Stimulated activated CD8-positive, alpha-beta memory T cell treated with anti-CD3 and anti-CD28 coated beads, Interleukin-12 subunit alpha, Interleukin-12 subunit beta, amount 100 ng/mL, for 24 hours (primary cell): ENCODE measurements around the gene KRTAP5-1.
"Not testable (repeated sequence)": the region's sequence is repeated elsewhere in the genome, so short reads cannot be mapped to it uniquely, and the experiment has no call there.

Source experiments
- DNase-seq: peaks from one replicate; pipeline ENCODE4 v3.0.0-alpha.2; 2020; ENCODE audit errors: extremely low read depth

KRTAP5-1 gene

DNA sequence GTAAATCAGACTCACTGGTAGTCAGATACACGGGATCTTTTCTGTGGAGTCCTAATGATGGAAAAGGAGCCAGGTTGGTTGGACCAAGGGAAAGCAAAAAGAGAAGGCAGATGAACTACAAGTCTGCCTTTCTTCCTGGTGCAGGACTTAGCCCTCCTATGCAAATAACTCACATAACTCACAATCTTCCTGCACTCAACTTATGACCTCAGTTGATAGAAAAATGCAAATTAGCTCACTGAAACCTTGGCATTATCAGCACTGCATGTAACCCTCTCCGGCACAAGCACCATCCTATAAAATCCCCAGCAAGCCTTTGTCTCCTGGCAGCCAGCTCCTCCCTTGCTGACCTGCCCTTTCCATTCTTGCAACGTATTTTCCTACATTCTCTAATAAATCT, 16.6 kb upstream of the KRTAP5-1 start:
- not testable (repeated sequence) for DNase-seq

DNA sequence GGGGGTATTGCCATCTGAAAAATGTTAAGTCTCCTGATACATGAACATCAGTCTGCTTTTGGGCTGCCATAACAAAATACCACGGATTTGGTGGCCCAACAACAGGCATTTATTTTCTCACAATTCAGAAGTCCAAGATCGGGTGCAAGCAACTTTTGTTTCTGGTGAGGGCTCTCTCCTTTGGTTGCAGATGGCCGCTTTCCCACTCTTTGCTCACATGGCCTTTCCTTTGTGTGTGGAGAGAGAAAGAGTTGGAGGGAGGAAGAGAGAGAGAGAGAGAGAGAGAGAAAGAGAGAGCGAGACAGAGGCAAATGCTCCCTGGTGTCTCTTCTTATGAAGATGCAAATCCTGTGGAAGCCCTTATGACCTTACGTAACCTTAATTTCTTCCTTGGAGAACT, 15.5 kb upstream of the KRTAP5-1 start:
- DNase-seq, result no peak

DNA sequence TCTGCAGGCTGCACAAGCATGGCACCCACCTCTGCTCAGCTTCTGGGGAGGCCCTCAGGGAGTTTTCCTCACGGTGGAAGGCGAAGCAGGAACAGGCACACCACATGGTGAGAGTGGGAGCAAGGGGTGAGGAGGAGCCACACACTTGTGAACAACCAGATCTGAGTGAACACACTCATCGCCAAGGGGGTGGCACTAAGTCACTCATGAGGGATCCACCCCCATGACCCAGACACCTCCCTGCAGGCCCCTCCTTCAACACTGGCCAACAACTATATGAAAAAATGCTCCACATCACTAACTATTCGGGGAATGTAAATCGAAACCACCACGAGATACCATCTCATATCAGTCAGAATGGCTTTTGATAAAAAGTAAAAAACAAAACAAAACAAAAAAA, 13.7 kb upstream of the KRTAP5-1 start:
- DNase-seq, result no peak

DNA sequence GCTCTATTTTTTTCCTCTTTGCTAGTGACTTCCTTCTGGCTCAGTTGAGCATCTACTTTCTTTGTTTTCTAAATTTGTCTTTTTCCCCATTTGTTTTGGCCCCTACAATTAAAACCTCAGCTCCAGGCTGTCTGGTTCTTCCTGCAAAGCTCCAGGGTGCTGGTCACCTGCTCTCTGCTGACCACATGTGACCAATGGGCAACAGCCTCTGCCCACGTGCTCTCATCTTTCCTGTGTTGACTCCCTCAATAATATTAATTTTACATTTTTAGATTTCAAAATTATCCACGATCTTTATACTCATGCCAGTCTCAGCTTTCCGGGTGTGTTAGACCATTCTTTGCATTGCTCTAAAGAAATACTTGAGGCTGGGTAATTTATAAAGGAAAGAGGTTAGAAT, 13.3 kb upstream of the KRTAP5-1 start:
- not testable (repeated sequence) for DNase-seq

DNA sequence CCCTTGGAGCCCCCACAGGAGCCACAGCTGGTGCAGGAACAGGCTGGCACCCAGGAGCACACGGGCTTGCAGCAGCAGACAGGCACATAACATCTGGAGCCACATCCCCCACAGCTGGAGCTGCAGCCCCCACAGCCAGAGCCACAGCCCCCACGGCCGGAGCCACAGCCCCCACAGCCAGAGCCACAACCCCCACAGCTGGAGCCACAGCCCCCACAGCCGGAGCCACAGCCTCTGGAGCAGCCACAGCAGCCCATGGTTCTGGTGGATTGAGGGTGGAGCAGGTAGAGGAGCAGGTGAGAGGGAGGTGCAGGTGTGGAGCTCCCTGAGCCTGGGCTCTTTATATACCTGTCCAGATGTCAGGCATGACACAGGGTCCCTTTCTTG, 12.9 kb upstream of the KRTAP5-1 start, which contains the start of gene KRTAP5-2:
TSS of gene KRTAP5-2 (minus strand) at position 301 of the 387 bp plus-strand sequence. CDS start at position 257, 44 bp downstream.
- DNase-seq, result no peak

DNA sequence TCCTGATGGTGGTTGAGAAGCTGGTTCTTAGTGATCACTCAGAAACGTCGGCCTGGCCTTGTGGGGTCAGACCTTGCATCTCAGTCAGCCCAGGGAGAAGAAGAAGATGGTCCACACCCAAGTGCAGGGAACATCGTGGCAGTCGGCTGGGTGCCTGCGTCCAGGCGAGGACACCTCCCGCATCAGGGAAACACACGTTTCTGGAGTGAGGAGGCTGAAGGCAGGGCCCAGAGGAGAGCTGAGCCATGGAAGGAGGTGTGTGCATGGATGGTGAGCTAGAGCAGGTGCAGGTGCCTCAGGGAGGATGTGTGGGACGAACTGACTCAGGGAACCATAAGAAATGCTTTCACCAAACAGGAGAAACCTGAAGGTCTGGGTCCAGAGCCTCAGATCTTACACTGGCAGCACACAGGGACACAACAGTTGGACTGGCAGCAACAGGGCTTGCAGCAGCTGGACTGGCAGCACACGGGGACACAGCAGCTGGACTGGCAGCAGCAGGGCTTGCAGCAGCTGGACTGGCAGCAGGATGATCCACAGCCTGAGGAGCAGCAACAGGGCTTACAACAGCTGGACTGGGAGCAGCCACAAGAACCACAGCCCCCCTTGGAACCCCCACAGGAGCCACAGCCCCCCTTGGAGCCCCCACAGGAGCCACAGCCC, 12.4 kb upstream of the KRTAP5-1 start:
- no peak for DNase-seq

DNA sequence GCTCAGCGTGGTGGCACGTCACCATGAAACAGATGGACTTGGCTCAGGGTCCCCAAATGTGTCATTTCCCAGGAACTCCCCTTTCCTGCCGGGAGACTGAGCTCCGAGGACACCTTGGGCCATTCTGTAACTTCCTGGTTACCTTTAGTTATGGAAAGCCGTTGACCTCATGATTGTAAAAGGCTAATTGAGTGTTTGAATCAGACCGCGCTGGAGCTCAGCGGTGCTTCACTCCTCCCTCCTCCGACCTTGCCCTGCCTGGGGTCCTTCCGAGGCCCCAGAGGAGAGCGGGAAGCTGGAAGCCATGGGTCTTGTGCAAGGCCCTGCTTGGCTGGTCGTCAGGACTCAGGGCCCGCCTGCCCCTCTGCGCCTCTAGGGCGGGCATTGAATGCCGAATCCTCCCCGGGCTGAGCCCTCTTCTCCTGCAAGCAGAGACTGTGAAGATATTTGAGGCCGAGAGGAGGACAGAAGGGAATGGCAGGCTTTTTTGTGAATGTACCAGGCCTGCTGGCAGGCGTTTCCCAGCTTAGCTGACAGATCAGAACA, 11.6 kb upstream of the KRTAP5-1 start:
- not testable (repeated sequence) for DNase-seq

DNA sequence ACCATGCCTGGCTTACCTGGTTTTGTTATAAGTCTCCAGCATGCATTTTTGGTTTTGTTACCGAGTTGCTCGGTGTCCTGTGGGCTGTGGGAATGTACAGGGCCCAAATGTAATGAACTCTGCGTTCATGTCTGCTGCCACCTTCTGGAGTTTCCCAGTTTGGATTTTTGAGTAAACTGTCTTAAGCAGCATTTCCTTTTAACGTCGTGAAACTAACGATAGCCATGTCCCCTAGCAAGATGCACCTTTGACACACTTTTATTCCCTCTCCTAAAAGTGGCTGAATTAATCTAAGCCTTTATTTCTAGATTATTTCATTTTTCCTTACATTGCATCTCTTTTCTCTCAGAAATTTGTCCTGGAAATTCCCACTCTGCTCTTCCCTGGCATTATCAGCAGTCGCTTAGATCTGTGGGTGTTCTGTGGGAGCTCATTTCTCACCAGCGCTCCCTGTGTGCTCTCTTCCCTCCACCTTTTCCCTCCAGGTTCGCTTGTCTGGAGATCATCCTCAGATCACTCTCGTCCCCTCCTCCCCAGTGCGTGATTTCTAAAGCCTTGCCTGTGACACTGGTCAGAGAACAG, 11.0 kb upstream of the KRTAP5-1 start:
- not testable (repeated sequence) for DNase-seq

DNA sequence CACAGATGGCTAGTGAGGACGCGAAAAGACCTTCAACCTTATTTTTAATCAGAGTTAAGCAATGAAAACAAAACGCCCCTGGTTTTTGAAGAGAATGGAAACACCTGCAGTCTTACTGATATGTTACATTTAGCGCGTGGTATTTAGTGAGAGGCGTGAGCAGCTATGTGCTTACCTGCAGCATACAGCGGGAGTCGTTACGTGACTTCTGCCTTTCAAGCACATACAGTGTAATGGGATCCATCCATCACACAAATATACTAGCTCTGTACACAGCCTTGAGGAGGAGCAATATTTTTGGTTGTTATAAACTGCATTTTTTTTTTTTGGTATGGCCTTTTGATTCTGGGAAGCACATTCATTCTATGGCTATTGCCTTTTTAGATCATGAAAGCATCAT, 7.5 kb upstream of the KRTAP5-1 start:
- no peak for DNase-seq

DNA sequence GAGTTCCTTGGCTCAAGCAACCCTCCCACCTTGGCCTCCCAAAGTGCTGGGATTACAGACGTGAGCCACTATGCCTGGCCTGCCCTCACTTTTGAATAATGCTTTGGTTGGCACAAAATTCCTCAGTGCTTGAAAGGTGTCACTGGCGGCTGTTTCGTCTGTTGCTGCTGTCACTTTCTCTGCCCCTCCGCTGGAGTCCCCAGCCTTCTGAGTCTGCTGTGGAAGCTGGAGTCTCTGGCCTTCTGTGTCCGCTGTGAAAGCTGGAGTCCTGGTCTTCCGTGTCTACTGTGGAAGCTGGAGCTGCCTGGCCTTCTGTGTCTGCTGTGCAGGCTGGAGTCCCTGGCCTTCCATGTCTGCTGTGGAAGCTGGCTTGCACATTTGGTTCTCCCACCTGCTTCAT, 4.9 kb upstream of the KRTAP5-1 start:
- DNase-seq, result no peak

DNA sequence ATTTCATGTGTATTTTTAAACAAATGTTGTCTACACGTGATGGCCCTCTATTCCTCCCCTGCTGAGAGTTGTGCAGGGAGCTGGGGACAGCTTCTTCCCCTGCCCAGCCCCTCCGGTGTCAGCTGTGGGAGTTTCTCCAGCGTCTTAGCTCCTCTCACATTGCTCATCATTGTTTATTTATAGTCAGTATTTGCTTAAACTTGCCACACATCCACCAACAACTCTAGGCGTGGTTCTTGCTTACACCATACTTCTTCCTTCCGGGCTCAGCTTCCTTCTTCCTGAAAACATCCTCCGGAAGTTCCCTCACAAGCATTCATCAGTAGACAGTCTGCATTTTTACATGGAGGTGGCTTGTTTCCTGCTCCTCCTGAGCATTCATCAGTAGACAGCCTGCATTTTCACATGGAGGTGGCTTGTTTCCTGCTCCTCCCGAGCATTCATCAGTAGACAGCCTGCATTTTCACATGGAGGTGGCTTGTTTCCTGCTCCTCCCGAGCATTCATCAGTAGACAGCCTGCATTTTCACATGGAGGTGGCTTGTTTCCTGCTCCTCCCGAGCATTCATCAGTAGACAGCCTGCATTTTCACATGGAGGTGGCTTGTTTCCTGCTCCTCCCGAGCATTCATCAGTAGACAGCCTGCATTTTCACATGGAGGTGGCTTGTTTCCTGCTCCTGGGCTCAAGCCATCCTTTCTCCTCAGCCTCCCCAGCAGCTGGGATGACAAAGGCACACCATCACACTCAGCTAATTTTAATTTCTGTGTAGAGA, 4.3 kb upstream of the KRTAP5-1 start:
- DNase-seq, result not testable (repeated sequence)

DNA sequence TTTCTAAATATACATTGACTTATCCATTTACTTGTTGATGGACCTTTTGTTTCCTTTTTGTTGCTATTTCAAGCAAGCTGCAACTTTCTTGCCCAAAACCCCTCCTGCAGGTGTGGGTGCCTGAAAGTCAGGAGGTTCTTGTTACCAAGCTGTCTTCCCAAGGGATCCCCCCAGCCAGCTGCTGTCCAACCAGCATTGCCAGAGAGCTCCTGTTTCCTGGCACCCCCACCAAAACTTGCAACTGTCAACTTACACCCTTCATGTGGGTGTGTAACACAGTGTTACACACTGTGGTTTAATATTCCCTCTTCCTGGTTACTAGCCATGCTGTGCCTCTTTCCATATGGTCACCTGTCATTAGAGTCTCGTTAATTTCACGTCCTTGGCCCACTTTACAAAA, 1.6 kb upstream of the KRTAP5-1 start:
- DNase-seq, result no peak

DNA sequence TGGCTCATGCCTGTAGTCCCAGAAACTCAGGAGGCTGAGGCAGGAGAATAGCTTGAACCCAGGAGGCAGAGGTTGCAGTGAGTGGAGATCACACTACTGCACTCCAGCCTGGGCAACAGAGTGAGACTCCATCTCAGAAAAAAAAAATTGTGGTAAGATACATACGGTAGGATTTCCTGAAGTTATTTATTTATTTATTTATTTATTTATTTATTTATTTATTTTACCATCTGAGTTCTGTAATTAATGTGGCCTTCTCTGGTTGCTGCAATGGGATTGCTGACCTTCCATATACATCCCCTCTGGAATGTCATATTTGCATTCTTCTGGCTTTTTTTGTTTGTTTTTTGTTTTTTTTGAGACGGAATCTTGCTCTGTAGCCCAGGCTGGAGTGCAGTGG, 2.2 kb downstream of the KRTAP5-1 start:
- not testable (repeated sequence) for DNase-seq

DNA sequence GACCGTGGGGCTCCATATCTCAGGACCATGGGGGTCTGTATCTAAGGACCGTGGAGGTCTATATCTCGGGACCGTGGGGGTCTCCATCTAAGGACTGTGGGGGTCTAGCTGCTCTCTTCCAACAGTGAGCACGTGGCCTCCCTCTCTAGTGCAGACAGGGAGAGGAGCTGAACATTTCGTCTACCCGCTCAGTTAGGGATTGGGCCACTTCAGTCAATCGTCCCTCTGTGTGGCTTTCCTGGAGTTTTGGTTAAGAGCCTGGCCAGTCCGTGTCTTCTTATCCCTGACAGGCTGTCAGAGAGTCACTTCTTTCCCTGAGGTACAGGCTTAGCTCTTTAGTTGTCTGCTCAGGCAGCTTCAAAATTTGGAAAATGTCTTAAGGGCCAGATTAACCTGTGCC, 3.1 kb downstream of the KRTAP5-1 start:
- no peak for DNase-seq

DNA sequence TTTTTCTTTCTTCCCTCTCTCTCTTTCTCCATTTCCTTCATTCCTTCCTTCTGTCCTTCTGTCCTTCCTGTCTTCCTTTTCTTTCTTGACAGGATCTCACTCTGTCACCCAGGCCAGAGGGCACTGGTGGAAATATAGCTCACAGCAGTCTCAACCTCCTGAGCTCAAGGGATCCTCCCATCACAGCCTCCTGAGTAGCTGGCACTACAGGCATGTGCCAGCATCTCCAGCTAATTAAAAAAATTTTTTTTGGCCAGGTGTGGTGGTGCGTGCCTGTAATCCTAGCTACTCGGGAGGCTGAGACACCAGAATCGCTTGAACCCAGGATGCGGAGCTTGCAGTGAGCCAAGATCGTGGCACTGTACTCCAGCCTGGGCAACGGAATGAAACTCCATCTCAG, 8.3 kb downstream of the KRTAP5-1 start:
- DNase-seq, result no peak

DNA sequence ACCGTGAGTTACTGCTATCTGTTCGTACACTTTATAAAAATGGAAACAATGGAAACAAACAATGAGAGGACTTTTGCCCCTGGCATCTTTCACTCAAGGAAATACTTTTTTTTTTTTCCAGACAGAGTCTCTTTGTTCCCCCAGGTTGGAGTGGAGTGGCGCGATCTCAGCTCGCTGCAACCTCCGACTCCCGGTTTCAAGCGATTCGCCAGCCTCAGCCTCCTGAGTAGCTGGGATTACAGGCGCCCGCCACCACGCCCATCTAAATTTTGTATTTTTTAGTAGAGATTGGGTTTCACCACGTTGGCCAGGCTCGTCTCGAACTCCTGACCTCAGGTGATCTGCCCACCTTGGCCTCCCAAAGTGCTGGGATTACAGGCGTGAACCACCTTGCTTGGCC, 9.3 kb downstream of the KRTAP5-1 start:
- DNase-seq, result not testable (repeated sequence)

DNA sequence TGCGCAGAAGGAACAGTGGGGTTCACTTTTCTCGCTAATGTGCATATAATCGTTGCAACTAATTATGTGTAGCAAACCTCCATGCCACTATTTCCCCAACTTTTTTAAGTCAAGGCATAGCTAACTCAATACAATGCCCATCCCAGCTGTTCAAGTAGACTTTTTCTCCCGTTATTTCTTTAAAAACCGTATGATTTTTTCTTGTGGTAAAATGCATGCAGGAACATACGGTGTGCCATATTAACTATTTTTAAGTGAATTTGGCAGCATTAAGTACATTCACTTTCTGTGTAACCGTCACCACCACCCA, 10.2 kb downstream of the KRTAP5-1 start:
- DNase-seq, result no peak

DNA sequence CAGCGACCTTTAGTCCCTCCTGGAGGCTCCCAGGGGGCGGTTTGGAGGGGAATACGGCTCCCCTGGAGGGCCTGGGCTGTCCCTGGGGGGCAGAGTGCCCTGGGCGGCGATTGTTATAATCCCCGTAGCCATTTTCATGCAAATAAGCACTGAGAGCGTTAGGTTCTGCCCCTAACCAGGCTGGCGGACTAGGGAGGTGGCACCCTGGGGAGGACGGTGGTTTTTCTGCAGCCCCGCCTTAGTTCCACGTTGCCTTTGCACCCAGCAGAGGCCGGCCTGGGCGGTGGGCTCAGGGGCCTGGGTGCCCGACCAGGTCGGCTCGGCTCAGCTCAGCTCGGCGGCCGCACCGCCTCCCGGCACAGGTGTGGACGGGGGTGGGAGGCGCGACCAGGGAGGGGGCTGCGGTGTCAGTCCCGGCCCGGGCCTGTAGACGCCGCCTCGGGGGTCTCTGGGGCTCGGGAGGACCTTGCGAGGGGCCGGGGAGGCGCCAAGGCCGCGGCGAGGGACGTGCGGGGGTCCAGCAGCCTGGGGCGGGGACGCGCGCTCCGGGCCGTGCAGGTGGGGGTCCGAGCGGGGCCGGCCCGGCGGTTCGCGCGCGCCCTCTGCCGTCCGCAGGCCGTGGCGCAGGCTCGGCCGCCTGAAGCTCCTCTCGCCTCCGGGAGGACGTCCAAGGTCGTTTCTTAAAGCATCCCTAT, 10.7 kb downstream of the KRTAP5-1 start:
- DNase-seq, result no peak

DNA sequence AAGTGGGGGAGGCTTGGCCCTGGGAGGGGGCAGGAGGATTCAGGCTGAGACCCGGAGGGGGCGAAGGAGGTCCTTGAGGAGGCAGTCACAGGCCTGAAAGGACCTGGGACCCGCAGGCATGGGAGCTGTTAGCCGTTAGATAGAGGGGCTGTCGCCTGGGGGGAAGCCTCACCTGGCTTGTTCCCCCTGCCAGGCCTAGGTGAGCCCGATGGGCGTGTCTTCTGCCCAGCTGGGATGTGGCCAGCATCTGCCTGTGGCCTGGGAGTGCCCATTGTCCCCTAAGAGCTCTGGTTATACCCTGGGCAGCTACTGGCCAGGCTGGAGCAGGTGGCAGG, 11.2 kb downstream of the KRTAP5-1 start:
- DNase-seq, result no peak

DNA sequence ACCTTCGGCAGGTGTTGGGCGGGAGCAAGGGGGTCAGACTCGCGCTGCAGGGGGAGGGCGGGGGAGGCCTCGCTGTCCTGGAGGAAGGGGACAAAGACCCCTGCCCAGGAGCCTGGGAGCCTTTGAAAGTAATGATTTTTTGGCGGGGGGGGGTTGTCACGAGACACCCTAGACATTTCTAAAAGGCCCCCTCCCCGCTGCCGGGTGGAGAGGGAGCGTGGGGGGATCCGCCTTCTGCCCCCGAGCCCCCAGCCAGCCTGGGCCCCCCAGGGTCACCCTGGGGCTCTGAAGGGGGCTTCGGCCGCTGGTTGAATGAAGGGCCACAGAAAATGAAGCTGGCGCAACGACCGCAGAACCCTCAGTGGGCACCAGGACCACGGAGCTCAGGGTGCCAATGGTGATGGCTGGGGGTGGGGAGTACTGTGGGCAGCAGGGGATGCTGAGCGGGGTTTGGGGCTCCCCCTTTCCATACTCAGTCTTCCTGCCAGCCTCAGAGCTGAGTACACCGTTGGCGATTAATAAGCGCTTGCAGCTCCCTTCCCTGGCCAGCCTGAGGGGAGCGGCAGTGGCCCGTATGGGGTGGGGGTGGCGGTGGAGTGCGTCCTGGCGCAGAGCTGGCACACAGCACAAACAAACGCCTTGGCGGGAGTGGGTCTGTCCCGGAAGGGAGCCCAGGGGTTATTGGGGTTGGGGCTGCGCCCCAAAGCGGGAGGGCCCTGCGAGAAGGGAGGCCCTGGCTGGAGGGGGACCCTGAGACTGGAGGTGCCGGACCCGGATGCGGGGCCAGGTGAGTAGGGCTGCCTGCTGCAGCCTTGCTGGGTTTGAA, 11.8 kb downstream of the KRTAP5-1 start:
- DNase-seq, result no peak
